BE2C (cell line): ENCODE measurements around the gene OSM.
A peak's percentile ranks its signal among the peaks of the same experiment; 100 is the strongest.

ENCODE experiments used
- DNase-seq: peaks from one replicate; pipeline ENCODE4 v3.0.0-alpha.2; 2020
- H3K27me3 ChIP-seq: fragments of 250-450 bp; sonication (Bioruptor Pico); 2 replicates; pipeline ENCODE4 v1.5.1; 2020; ENCODE audit warnings: mild to moderate bottlenecking
- H3K36me3 ChIP-seq: fragments of 250-450 bp; sonication (Bioruptor Pico); 2 replicates; pipeline ENCODE4 v1.5.1; 2020; ENCODE audit warnings: mild to moderate bottlenecking
- H3K4me1 ChIP-seq: fragments of 250-450 bp; sonication (Bioruptor Pico); 2 replicates; pipeline ENCODE4 v1.5.1; 2020
- H3K4me3 ChIP-seq: 2 replicates; pipeline ENCODE4 v1.5.1; 2011; ENCODE audit warnings: low read depth, low read length
- H3K9me3 ChIP-seq: fragments of 250-450 bp; sonication (Bioruptor Pico); 2 replicates; pipeline ENCODE4 v1.5.1; 2020
- TF ChIP-seq, protein P1 (sequence below): IDR thresholded peaks from 2 replicates; pipeline ENCODE4 v1.5.1; 2012; ENCODE audit warnings: mild to moderate bottlenecking, low read depth, low read length

OSM gene

DNA sequence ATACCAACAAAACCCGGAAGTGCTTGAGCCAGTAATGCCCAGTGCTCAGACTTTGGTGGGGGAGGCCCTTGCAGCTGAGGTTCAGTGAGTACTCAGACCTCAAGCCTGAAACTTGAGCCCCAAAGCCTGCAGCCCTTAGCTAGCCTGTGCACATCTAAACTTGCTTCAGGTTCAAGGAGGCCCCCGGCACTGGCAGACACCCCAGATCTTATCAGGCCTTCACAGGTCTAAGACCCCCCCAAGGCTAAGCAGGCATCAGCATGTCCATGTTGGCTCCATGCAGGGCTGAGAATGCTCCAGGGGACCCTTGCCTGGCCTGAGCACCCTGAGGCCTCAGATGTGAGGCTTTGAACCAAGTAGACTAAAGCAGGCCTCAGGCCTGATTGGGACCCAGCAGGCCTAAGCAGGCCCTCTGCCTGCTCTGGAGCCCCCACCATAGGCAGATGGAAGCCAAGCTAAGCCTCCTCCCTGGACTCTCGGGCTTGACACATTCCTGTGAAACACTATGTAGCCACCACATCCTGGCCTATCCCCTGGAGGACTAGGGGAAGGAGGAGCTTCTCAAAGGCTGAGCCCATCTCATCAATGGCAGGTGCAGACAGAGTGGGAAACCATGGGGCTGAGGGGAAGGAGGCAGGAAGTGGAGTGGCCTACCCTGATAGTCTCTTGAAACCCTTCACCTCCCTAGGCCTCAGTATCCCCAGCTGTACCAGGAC lies 23.8 kb upstream of the OSM start:
- Histone ChIP-seq H3K4me1 (peaks cover 16% of the 10 kb centered on the region), H3K36me3 (no peaks in the 10 kb centered on the region), H3K4me3 (no peak overlapping the region), H3K27me3 (no peaks in the 10 kb centered on the region), H3K9me3 (no peaks in the 10 kb centered on the region)
- no peak for DNase-seq
- TF ChIP-seq, protein P1, sequence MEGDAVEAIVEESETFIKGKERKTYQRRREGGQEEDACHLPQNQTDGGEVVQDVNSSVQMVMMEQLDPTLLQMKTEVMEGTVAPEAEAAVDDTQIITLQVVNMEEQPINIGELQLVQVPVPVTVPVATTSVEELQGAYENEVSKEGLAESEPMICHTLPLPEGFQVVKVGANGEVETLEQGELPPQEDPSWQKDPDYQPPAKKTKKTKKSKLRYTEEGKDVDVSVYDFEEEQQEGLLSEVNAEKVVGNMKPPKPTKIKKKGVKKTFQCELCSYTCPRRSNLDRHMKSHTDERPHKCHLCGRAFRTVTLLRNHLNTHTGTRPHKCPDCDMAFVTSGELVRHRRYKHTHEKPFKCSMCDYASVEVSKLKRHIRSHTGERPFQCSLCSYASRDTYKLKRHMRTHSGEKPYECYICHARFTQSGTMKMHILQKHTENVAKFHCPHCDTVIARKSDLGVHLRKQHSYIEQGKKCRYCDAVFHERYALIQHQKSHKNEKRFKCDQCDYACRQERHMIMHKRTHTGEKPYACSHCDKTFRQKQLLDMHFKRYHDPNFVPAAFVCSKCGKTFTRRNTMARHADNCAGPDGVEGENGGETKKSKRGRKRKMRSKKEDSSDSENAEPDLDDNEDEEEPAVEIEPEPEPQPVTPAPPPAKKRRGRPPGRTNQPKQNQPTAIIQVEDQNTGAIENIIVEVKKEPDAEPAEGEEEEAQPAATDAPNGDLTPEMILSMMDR: no peak

DNA sequence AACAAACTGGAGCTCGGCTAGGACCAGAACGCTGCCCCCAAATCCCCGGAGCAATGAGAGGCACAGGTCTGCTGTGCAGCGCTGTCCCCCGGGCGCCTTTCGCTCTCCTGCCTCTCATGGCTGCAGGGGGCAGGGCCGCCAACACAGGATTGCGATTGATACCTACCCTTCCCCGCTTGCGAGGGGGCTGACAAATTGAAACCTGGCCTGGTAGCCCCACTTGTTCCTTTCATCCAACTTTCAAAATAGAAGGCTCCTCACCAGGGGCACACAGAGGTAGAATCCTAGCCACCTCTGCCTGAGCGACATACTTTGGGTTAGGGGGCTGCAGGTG lies 23.3 kb upstream of the OSM start:
- TF ChIP-seq, protein P1: no peak
- peaks cover 16% of the 10 kb centered on the region for H3K4me1 ChIP-seq

DNA sequence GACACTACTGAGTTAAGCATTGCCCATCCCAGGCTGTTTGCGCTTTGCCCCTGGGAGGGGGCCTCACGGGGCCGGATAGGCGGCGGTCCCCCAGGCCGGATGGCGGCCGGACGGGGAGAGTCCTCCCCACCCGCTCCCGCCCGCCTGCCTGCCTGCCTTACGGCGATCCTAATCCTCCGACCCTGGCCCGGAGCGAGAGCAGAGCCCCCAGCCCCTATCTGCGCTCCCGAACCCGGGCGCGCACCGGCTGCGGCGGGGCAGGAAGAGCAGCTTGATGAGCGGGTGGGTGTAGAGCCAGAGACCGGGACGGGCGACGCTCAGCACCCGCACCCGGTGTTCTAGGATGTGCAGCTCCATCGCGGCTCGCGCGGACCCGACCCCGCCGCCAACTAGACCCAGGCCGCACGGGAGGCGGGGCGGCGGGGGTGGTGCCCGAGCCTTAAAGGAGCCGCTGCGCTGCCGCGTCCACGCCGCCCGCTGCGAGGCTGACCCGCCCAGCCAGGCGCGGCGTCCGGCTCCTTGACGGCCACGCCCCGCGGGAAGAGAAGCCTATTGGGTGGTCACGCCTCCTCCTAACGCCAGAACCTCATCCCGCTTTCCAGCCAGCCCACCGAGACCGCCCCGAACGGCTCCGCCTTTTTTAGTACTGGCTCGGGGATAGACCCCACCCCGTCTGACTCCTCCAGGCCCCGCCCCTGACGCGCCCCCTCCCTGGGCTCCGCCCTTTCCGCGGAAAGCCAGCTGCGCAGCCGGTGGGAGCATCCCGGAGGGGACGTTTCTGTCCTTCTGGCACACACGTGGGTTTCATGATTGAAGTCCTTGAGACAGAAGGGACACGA lies 22.7 kb upstream of the OSM start, which contains the start of gene CASTOR1:
Gene CASTOR1, minus strand, starts transcription at position 365 of the 839 bp plus-strand sequence. Its CDS starts 8 bp downstream, at position 357.
- no peaks in the 10 kb centered on the region for H3K9me3 ChIP-seq
- TF ChIP-seq, protein P1: no peak

More for the DNA sequence above, 23.3 kb upstream of the OSM start:
- Histone ChIP-seq H3K36me3 (no peaks in the 10 kb centered on the region), H3K27me3 (no peaks in the 10 kb centered on the region), H3K4me3 (peak overlapping the region; percentile 38), H3K9me3 (no peaks in the 10 kb centered on the region)
- no peak for DNase-seq

GRCh38 chr22:30288419-30289140 lies 21.9 kb upstream of the OSM start:
- Histone ChIP-seq H3K9me3 (no peaks in the 10 kb centered on the region), H3K4me1 (peaks cover 16% of the 10 kb centered on the region), H3K4me3 (peak overlapping the region; percentile 63), H3K36me3 (no peaks in the 10 kb centered on the region), H3K27me3 (no peaks in the 10 kb centered on the region)
- TF ChIP-seq, protein P1: no peak
- DNase-seq: no peak

More for the DNA sequence above, 22.7 kb upstream of the OSM start, which contains the start of gene CASTOR1:
- peak; percentile 99 for DNase-seq
- Histone ChIP-seq H3K27me3 (no peaks in the 10 kb centered on the region), H3K4me3 (peak within 1 kb of the TSS; percentile 63), H3K4me1 (peaks cover 16% of the 10 kb centered on the region), H3K36me3 (no peaks in the 10 kb centered on the region)

GRCh38 chr22:30287648-30288418 lies 21.2 kb upstream of the OSM start:
- Histone ChIP-seq H3K27me3 (no peaks in the 10 kb centered on the region), H3K36me3 (no peaks in the 10 kb centered on the region), H3K9me3 (no peaks in the 10 kb centered on the region), H3K4me1 (peaks cover 16% of the 10 kb centered on the region), H3K4me3 (no peak overlapping the region)
- TF ChIP-seq, protein P1: peak; percentile 76
- DNase-seq: peak; percentile 84
